Measurements from ENCODE around the gene TLE2.

Gene TLE2

DNA sequence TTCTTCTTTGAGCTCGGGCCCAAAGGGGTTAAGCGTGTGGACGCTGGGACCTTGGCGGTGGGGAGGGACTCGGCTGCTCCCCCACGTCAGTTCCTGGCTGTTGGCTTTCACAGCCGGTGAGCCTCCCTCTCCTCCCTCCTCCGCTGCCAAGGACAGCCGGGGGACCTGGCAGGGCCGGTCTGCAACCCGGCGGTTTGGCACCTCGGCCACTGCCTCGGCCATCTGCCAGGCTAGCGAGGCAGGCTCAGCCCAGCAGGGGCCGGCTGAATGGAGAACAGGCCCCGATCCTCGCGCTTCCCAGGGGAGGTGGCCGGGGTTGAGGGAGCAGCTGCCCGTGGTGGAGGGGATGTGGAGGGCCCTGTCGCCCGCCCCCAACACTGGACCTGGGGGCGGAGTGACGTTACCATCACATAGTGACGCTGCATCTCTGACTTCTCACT is 28.2 kb upstream of the TLE2 start:
- Histone ChIP-seq H3K9ac (no peak overlapping the region), H3K36me3 (ENCODE audit: insufficient read depth) (no peaks in the 10 kb centered on the region), H3K4me3 (IDR thresholded peaks at IDR 0.05; ENCODE audit: insufficient read depth, low read depth, low read length) (no peak overlapping the region), H3K27me3 (ENCODE audit: insufficient read depth, low read depth) (no peaks in the 10 kb centered on the region), H3K27ac (no peak overlapping the region), H3K4me2 (no peak overlapping the region), H2AFZ (ENCODE audit: low read depth) (no peak overlapping the region), H4K20me1 (ENCODE audit: insufficient read depth) (no peaks in the 10 kb centered on the region), H3K79me2 (ENCODE audit: insufficient read depth, low read depth) (peaks cover 5% of the 10 kb centered on the region; the same call in 1 of the 2 replicates), H3K4me1 (ENCODE audit: low read depth, poor library complexity, severe bottlenecking) (no peaks in the 10 kb centered on the region)
- TF ChIP-seq CTCF (conservative IDR thresholded peaks at IDR 0.05; ENCODE audit: low read depth, low read length), result no peak

DNA sequence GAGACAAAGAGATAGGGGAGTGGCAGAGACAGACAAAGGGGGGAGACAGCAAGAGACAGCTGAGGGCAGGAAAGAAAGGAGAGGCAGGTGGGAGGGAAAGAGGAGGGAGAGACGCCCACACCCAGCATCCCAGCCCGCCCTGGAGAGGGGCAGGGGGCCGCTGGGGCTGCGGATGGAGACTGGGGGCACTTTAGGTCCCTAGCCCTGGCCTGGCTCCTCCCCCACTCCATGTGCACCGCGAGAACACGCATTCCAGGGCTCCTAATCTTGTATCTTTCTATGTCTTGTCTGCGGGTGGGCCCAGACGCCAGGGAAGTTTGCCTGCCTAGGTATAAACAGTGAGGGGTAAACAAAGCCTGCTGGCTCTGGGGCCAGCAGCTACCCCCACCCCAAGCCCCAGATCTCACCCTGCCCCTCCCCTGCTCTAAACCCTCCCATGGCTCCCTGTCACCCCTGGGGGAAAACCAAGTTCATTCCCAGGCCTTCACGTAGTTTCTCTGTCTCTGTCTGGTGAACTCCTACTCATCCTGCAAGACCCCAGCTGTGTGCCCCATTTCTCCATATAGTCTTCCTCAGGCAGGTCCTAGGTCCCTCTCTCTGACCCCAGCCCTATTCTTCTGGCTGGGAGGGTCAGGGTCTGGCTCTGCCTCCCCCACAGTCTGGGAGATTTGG is 27.5 kb upstream of the TLE2 start:
- Histone ChIP-seq H4K20me1 (ENCODE audit: insufficient read depth) (no peaks in the 10 kb centered on the region), H3K27me3 (ENCODE audit: insufficient read depth, low read depth) (no peaks in the 10 kb centered on the region), H3K4me1 (ENCODE audit: low read depth, poor library complexity, severe bottlenecking) (no peaks in the 10 kb centered on the region), H3K4me2 (no peak overlapping the region), H3K27ac (no peak overlapping the region), H3K36me3 (ENCODE audit: insufficient read depth) (no peaks in the 10 kb centered on the region), H3K4me3 (IDR thresholded peaks at IDR 0.05; ENCODE audit: insufficient read depth, low read depth, low read length) (no peak overlapping the region), H3K79me2 (ENCODE audit: insufficient read depth, low read depth) (peaks cover 5% of the 10 kb centered on the region; the same call in 1 of the 2 replicates), H2AFZ (ENCODE audit: low read depth) (no peak overlapping the region), H3K9ac (no peak overlapping the region)
- no peak for TF ChIP-seq CTCF (conservative IDR thresholded peaks at IDR 0.05; ENCODE audit: low read depth, low read length)

GRCh38 chr19:3055741-3056416 is 26.8 kb upstream of the TLE2 start:
- Histone ChIP-seq H3K4me1 (ENCODE audit: low read depth, poor library complexity, severe bottlenecking) (no peaks in the 10 kb centered on the region), H3K79me2 (ENCODE audit: insufficient read depth, low read depth) (peaks cover 3% of the 10 kb centered on the region; the same call in 1 of the 2 replicates), H4K20me1 (ENCODE audit: insufficient read depth) (no peaks in the 10 kb centered on the region), H3K4me2 (no peak overlapping the region), H3K27me3 (ENCODE audit: insufficient read depth, low read depth) (no peaks in the 10 kb centered on the region), H3K27ac (no peak overlapping the region), H3K9ac (no peak overlapping the region), H3K4me3 (IDR thresholded peaks at IDR 0.05; ENCODE audit: insufficient read depth, low read depth, low read length) (no peak overlapping the region), H3K36me3 (ENCODE audit: insufficient read depth) (no peaks in the 10 kb centered on the region), H2AFZ (ENCODE audit: low read depth) (no peak overlapping the region)
- no peak for TF ChIP-seq CTCF (conservative IDR thresholded peaks at IDR 0.05; ENCODE audit: low read depth, low read length)

- H3K79me2 ChIP-seq (ENCODE audit: insufficient read depth, low read depth), result no peaks in the 10 kb centered on the region; the same call in 1 of the 2 replicates
- no peaks in the 10 kb centered on the region for H3K4me1 ChIP-seq (ENCODE audit: low read depth, poor library complexity, severe bottlenecking)
- 0 out of 2 replicates have a peak, but pooled peaks cover under 1% of the 10 kb centered on the region for H3K27me3 ChIP-seq (ENCODE audit: insufficient read depth, low read depth)
- H3K36me3 ChIP-seq (ENCODE audit: insufficient read depth), result no peaks in the 10 kb centered on the region
- no peak for TF ChIP-seq CTCF (conservative IDR thresholded peaks at IDR 0.05; ENCODE audit: low read depth, low read length)
- no peak overlapping the region for H3K9ac ChIP-seq
- H2AFZ ChIP-seq (ENCODE audit: low read depth), result no peak overlapping the region
- H4K20me1 ChIP-seq (ENCODE audit: insufficient read depth), result no peaks in the 10 kb centered on the region
- H3K4me2 ChIP-seq, result no peak overlapping the region
- no peak overlapping the region for H3K4me3 ChIP-seq (IDR thresholded peaks at IDR 0.05; ENCODE audit: insufficient read depth, low read depth, low read length)
- no peak overlapping the region for H3K27ac ChIP-seq
Measured at GRCh38 chr19:3054972-3055740, 26.1 kb upstream of the TLE2 start.
